CD8-positive, alpha-beta memory T cell (primary cell): Measurements from ENCODE around the gene PDLIM5. TPM values are rescaled to one million over a fixed set of nuclear protein-coding genes. Genes with fewer than 3 reads are reported as not detected.
A peak's percentile ranks its signal among the peaks of the same experiment; 100 is the strongest.

Experiments
- CTCF ChIA-PET: fragments of 350-600 bp; sonication (Branson Sonifier 250); formaldehyde crosslinking; loops from one replicate; lab custom pipeline; 2021; ENCODE audit warnings: antibody characterized with exemption; lab: Charles Lee
- POLR2A ChIA-PET: fragments of 350-600 bp; sonication (Branson Sonifier 250); formaldehyde crosslinking; loops from one replicate; lab custom pipeline; 2021; ENCODE audit warnings: antibody characterized with exemption; lab: Charles Lee
- DNase-seq, 5 donors: peaks; one replicate each; pipeline versions ENCODE4 v3.0.0 to v3.0.0-alpha.2; 2020 to 2022; ENCODE audit warnings: mixed read lengths in 1 of 5
- H3K27ac ChIP-seq: one replicate; pipeline ENCODE4 v1.7.0; 2013; ENCODE audit warnings: low read depth, mild to moderate bottlenecking, low read length, moderate library complexity
- H3K27me3 ChIP-seq: 2 replicates; pipeline ENCODE4 v1.7.0; 2013; ENCODE audit warnings: low read length, mild to moderate bottlenecking; ENCODE audit not compliant: insufficient read depth, poor library complexity, severe bottlenecking
- H3K36me3 ChIP-seq: 2 replicates; pipeline ENCODE4 v1.7.0; 2013; ENCODE audit warnings: mild to moderate bottlenecking, low read length, moderate library complexity; ENCODE audit not compliant: insufficient read depth
- H3K4me1 ChIP-seq: 2 replicates; pipeline ENCODE4 v1.7.0; 2013; ENCODE audit warnings: mild to moderate bottlenecking, low read length, moderate library complexity; ENCODE audit not compliant: insufficient read depth
- H3K4me3 ChIP-seq: 2 replicates; pipeline ENCODE4 v1.7.0; 2013; ENCODE audit warnings: mild to moderate bottlenecking, low read length
- H3K9me3 ChIP-seq: 2 replicates; pipeline ENCODE4 v1.7.0; 2013; ENCODE audit warnings: mild to moderate bottlenecking, low read length
- H3K27ac Mint-ChIP-seq, 8 donors: one replicate each; pipeline ENCODE4 v1.8.0; 2020 to 2021; ENCODE audit warnings: mixed read lengths in 8 of 8, mild to moderate bottlenecking in 6 of 8, inconsistent platforms in 3 of 8, moderate library complexity in 3 of 8
- H3K27me3 Mint-ChIP-seq, 2 donors: one replicate each; pipeline ENCODE4 v1.8.0; 2020 to 2021; ENCODE audit warnings: mixed read lengths in 2 of 2, mild to moderate bottlenecking in 1 of 2, moderate library complexity in 1 of 2
- H3K36me3 Mint-ChIP-seq, 3 donors: one replicate each; pipeline ENCODE4 v1.8.0; 2020 to 2021; ENCODE audit warnings: mixed read lengths in 3 of 3, inconsistent platforms in 1 of 3, mild to moderate bottlenecking in 1 of 3
- H3K4me1 Mint-ChIP-seq, 3 donors: one replicate each; pipeline ENCODE4 v1.8.0; 2020 to 2021; ENCODE audit warnings: mixed read lengths in 3 of 3, inconsistent platforms in 1 of 3, mild to moderate bottlenecking in 1 of 3
- H3K4me3 Mint-ChIP-seq, 7 donors: one replicate each; pipeline ENCODE4 v1.8.0; 2020 to 2021; ENCODE audit warnings: mixed read lengths in 7 of 7, mild to moderate bottlenecking in 6 of 7, moderate library complexity in 4 of 7, inconsistent platforms in 2 of 7
- H3K9me3 Mint-ChIP-seq, 5 donors: one replicate each; pipeline ENCODE4 v1.8.0; 2020 to 2022; ENCODE audit warnings: mixed read lengths in 5 of 5, mild to moderate bottlenecking in 3 of 5, moderate library complexity in 2 of 5, inconsistent platforms in 1 of 5
- polyA plus RNA-seq: library from polyadenylated mRNA; unstranded; fragments of 300-500 nt; fragmentation: Illumina TruSeq; gene quantifications from one replicate; pipeline ENCODE4 v1.2.3, GENCODE V29; 2021
- total RNA-seq, 2 experiments: library from RNA; stranded (reverse); gene quantifications; one replicate each; pipeline ENCODE4 v1.2.3, GENCODE V29; 2021

Gene PDLIM5
- total and polyA plus RNA-seq, 3 experiments from 2014 or later, result 27.0 to 50.2 (median 27.4) TPM

DNA sequence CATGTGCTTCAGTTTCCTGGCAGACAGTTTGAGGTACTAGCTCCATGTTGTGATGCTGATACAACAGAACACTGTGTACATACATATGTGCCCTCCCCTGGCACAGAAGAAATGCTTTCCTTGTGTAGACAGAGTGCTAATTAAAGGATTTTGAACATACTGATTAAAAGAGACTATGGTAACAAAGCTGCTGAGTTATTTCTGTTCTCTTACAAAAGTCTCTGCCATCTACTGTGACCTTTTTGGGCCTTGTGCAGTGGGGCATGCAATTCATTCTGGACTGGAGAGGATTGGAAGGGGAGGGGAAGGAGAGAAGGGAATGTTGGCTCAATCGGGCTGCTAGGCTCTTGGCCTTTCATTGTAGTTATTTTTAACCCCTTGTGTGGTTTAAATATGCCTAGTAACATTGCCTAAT is 6.0 kb downstream of the PDLIM5 start:
- Mint-ChIP-seq H3K4me1 (peaks cover 20 to 49% (median 36%) of the 10 kb centered on the region in 3 donors), H3K4me3 (no peak overlapping the region), H3K27ac (peak overlapping the region in 1 of 8 donors; percentile 1), H3K27me3 (no peaks in the 10 kb centered on the region), H3K9me3 (no peaks in the 10 kb centered on the region), H3K36me3 (peaks cover 0 to 5% (median 4%) of the 10 kb centered on the region in 3 donors)
- CTCF ChIA-PET, result no interaction called here
- Histone ChIP-seq H3K36me3 (no peaks in the 10 kb centered on the region), H3K4me1 (peaks cover 10% of the 10 kb centered on the region), H3K4me3 (no peak overlapping the region), H3K9me3 (no peaks in the 10 kb centered on the region), H3K27ac (no peak overlapping the region), H3K27me3 (no peaks in the 10 kb centered on the region)
- POLR2A ChIA-PET, result no interaction called here
- no peak for DNase-seq

DNA sequence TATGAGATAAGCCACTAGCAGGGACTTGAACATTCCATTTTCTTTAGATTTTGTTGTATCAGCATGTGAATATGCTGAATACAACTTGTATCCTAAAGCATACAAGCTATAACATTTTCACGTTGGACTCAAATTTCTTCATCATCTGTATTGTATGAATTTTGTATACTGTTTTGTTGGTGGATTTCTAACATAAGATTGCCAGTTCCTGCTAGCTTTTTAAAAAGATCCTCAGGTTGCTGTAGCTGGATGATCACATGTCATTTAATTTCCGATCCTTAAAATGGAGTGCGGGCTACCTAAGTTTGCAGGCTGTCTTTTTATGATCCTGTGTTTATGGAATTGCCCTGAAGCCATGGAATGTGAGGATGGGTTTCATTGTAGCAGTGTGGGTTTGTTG is 6.9 kb downstream of the PDLIM5 start:
- H3K4me3 Mint-ChIP-seq, result no peak overlapping the region
- Histone ChIP-seq H3K36me3 (no peaks in the 10 kb centered on the region), H3K9me3 (no peaks in the 10 kb centered on the region), H3K27me3 (no peaks in the 10 kb centered on the region), H3K4me1 (peaks cover 3% of the 10 kb centered on the region), H3K4me3 (no peak overlapping the region), H3K27ac (no peak overlapping the region)
- H3K9me3 Mint-ChIP-seq, result no peaks in the 10 kb centered on the region
- ChIA-PET CTCF (no interaction called here), POLR2A (no interaction called here)
- peaks cover 0 to 4% (median 4%) of the 10 kb centered on the region in 3 donors for H3K36me3 Mint-ChIP-seq
- no peaks in the 10 kb centered on the region for H3K27me3 Mint-ChIP-seq
- no peak overlapping the region for H3K27ac Mint-ChIP-seq
- H3K4me1 Mint-ChIP-seq, result peaks cover 12 to 43% (median 30%) of the 10 kb centered on the region in 3 donors
- no peak for DNase-seq

DNA sequence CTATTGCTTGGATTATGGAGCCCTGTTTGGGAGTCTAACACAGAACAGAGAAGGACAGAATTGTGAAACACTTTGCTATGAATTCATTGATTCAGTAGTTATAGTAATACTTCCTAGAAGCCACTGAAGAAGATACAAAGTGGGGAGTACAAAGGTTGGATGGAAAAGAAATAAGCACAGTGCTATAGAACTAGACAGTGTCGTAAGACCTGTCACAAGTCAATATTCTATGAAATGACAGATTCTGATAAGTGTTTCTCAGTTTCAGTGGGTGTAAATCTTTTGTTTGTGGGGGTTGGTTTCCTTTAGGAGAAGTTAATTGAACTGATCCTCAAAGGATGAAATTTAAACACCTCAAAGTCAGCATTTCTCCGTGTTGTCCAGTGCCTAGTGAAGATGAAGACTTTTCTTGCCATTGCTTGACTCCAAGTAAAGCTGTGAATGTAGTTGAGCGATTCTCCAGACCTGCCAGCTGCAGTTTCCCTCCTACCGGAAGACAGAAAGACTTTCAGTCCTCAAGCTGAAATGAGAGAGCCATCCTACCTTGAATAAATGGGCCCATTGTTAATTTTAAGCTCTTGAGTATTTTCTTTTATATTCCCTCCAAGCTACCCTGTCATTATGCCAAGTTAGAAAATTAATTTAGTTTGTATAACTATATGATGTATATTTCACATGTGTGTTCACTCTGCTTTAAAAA is 7.9 kb downstream of the PDLIM5 start:
- H3K4me3 Mint-ChIP-seq, result no peak overlapping the region
- H3K27ac Mint-ChIP-seq, result peak overlapping the region in 1 of 8 donors; percentile 27
- H3K4me3 ChIP-seq, result no peak overlapping the region
- H3K36me3 ChIP-seq, result no peaks in the 10 kb centered on the region
- DNase-seq, result no peak
- no peaks in the 10 kb centered on the region for H3K9me3 ChIP-seq
- H3K4me1 Mint-ChIP-seq, result peaks cover 9 to 41% (median 28%) of the 10 kb centered on the region in 3 donors
- ChIA-PET CTCF (no interaction called here), POLR2A (no interaction called here)
- peaks cover 3% of the 10 kb centered on the region for H3K4me1 ChIP-seq
- H3K36me3 Mint-ChIP-seq, result peaks cover 0 to 4% (median 4%) of the 10 kb centered on the region in 3 donors
- H3K27me3 Mint-ChIP-seq, result no peaks in the 10 kb centered on the region
- no peaks in the 10 kb centered on the region for H3K9me3 Mint-ChIP-seq
- H3K27me3 ChIP-seq, result no peaks in the 10 kb centered on the region
- no peak overlapping the region for H3K27ac ChIP-seq

DNA sequence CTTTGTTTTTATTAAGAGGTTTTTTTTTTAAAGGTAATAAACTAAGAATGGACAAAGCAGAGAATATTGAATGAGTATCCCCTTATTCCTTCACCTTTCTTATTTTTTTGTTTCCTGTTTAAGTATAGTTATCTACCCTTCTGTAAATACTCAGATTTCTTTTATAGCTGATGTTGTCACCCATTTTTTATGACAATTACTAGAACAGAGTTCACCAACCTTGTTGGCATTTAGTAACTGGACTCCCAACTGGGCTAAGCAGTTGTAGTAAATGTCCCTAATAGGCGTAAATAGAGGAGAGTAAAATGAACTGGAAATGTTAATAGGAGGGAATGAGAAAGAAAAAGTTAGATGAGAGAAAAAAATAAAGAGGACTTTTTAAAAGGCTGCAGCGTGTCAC is 9.8 kb downstream of the PDLIM5 start:
- CTCF ChIA-PET, result no interaction called here
- Mint-ChIP-seq H3K36me3 (peaks cover 0 to 2% (median 1%) of the 10 kb centered on the region in 3 donors), H3K4me1 (peaks cover 5 to 37% (median 18%) of the 10 kb centered on the region in 3 donors), H3K4me3 (no peak overlapping the region), H3K27me3 (no peaks in the 10 kb centered on the region), H3K9me3 (no peaks in the 10 kb centered on the region), H3K27ac (no peak overlapping the region)
- no peak for DNase-seq
- Histone ChIP-seq H3K4me3 (no peak overlapping the region), H3K27me3 (no peaks in the 10 kb centered on the region), H3K9me3 (no peaks in the 10 kb centered on the region), H3K36me3 (no peaks in the 10 kb centered on the region), H3K4me1 (peaks cover 3% of the 10 kb centered on the region), H3K27ac (no peak overlapping the region)
- POLR2A ChIA-PET, result no interaction called here

DNA sequence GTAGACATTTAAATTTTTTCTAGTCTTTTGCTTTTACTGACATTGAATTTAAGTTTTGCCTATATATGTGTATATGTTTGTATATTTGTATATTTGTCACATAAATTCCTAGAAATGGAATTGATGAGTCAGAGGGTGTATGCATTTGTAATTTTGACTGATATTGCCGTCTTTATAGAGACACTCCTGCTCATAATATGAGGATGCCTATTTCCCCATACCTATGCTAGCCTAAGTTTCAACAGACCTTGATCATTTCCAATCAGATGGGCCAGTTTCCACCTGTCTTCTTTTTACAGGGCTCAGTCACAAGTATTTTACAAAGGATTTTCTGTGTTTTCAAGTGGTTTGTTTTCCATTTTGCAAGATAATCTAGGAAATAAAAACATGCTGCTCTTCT is 10.8 kb downstream of the PDLIM5 start:
- Histone ChIP-seq H3K27me3 (no peaks in the 10 kb centered on the region), H3K4me1 (peaks cover 2% of the 10 kb centered on the region), H3K9me3 (no peaks in the 10 kb centered on the region), H3K36me3 (no peaks in the 10 kb centered on the region), H3K27ac (no peak overlapping the region), H3K4me3 (no peak overlapping the region)
- H3K4me1 Mint-ChIP-seq, result peaks cover 5 to 33% (median 12%) of the 10 kb centered on the region in 3 donors
- H3K27ac Mint-ChIP-seq, result no peak overlapping the region
- ChIA-PET CTCF (no interaction called here), POLR2A (no interaction called here)
- no peak overlapping the region for H3K4me3 Mint-ChIP-seq
- peaks cover 0 to 2% (median 0%) of the 10 kb centered on the region in 3 donors for H3K36me3 Mint-ChIP-seq
- H3K27me3 Mint-ChIP-seq, result no peaks in the 10 kb centered on the region
- no peak for DNase-seq
- no peaks in the 10 kb centered on the region for H3K9me3 Mint-ChIP-seq

DNA sequence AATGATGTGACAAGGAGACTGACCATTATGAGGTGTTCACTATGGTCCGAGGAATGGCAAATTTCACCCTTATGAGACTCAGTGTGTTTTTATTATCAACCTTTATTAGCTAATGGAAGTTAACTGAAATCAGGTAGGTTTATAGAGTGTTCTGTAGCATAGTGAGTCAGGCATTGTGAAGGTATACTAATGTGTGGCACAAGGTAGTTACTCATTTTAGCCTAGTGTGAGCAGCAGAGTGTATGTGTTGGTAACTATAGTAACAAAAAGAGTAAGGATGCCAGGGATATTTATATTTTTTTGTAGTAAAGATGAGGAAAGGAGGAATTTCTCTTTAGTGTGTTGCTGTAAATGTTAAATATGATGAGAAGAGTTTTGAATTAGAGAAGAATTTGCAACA is 12.0 kb downstream of the PDLIM5 start:
- Mint-ChIP-seq H3K9me3 (no peaks in the 10 kb centered on the region), H3K27ac (peak overlapping the region in 1 of 8 donors; percentile 15), H3K4me3 (no peak overlapping the region), H3K4me1 (peaks cover 7 to 36% (median 8%) of the 10 kb centered on the region in 3 donors), H3K27me3 (no peaks in the 10 kb centered on the region), H3K36me3 (peaks cover 0 to 2% (median 0%) of the 10 kb centered on the region in 3 donors)
- Histone ChIP-seq H3K27ac (no peak overlapping the region), H3K9me3 (no peaks in the 10 kb centered on the region), H3K4me3 (no peak overlapping the region), H3K4me1 (no peaks in the 10 kb centered on the region), H3K27me3 (no peaks in the 10 kb centered on the region), H3K36me3 (no peaks in the 10 kb centered on the region)
- POLR2A ChIA-PET, result no interaction called here
- CTCF ChIA-PET, result no interaction called here
- DNase-seq, result no peak

DNA sequence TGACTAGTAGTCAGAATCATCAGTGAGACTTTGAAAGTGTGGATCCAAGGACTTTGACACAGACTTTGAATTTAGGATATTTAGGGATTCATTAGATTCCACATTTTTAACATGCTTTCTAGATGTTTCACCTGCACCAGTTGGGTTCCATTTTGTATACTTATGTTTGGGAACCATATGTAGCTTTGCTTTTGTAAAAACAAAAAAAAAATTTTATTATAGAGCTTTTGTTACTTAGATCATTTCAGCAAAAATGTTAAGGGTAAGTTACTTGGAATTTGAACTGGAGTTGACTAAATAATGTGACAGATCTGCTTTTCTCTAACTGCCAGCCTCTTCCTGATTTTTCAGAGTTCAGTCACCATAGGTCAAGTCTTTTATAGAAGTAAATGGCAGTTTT is 14.6 kb downstream of the PDLIM5 start:
- DNase-seq, result no peak
- no peak overlapping the region for H3K4me3 Mint-ChIP-seq

DNA sequence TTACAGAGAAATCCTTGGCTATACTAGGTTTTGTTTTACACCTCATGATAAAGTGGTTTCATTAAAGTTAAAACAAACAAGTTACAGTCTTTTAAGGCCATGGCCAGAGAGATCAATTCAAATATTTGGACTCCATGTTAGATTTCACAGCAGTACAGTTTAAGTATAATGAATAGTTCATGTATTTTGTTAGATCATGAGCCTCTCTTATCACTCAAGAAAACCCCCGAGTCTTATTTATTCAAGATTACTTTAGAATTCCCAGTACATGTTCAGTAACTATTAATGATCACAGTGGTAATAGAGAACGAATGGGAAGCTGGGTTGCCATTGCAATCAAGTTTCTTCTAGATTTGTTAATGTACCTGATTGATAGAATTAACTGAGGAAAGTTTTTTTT is 15.2 kb downstream of the PDLIM5 start:
- Histone ChIP-seq H3K27me3 (no peaks in the 10 kb centered on the region), H3K36me3 (no peaks in the 10 kb centered on the region), H3K4me1 (no peaks in the 10 kb centered on the region), H3K9me3 (no peaks in the 10 kb centered on the region), H3K27ac (no peak overlapping the region), H3K4me3 (no peak overlapping the region)
- ChIA-PET CTCF (interaction anchor here (1.3 kb wide), 1 partner anchor 11 kb away, joined by 3 read pairs; no protein-coding TSS in a partner anchor), POLR2A (no interaction called here)
- Mint-ChIP-seq H3K9me3 (peaks cover 0 to 8% (median 2%) of the 10 kb centered on the region in 5 donors), H3K4me1 (peaks cover 7 to 23% (median 13%) of the 10 kb centered on the region in 3 donors), H3K36me3 (peaks cover 2 to 9% (median 3%) of the 10 kb centered on the region in 3 donors), H3K27ac (no peak overlapping the region), H3K27me3 (no peaks in the 10 kb centered on the region), H3K4me3 (no peak overlapping the region)
- no peak for DNase-seq

More for the DNA sequence above, 14.6 kb downstream of the PDLIM5 start:
- H3K27me3 Mint-ChIP-seq, result no peaks in the 10 kb centered on the region
- peaks cover 2 to 9% (median 5%) of the 10 kb centered on the region in 3 donors for H3K36me3 Mint-ChIP-seq
- H3K27me3 ChIP-seq, result no peaks in the 10 kb centered on the region
- H3K9me3 ChIP-seq, result no peaks in the 10 kb centered on the region
- H3K27ac Mint-ChIP-seq, result no peak overlapping the region
- CTCF ChIA-PET, result no interaction called here
- peaks cover 0 to 8% (median 2%) of the 10 kb centered on the region in 5 donors for H3K9me3 Mint-ChIP-seq
- POLR2A ChIA-PET, result no interaction called here
- H3K27ac ChIP-seq, result no peak overlapping the region
- no peaks in the 10 kb centered on the region for H3K4me1 ChIP-seq
- no peak overlapping the region for H3K4me3 ChIP-seq
- peaks cover 7 to 23% (median 13%) of the 10 kb centered on the region in 3 donors for H3K4me1 Mint-ChIP-seq
- no peaks in the 10 kb centered on the region for H3K36me3 ChIP-seq
